HTERT RPE-1 (cell line): ENCODE results near the gene CKMT2.

Experiments
- in situ Hi-C: fragments of 300-500 bp; cut with MboI; formaldehyde crosslinking; loops from 4 replicates; pipeline ENCODE4 v1.14.3; 2020; ENCODE audit warnings: low sequenced_read_pairs

CKMT2 gene

GRCh38 chr5:81302596-81302995 lies 69.5 kb downstream of the CKMT2 start:
- in situ Hi-C loops: no loop called here

- in situ Hi-C loops: no loop called here
These were observed 70.4 kb downstream of the CKMT2 start for GRCh38 chr5:81303563-81303962.

GRCh38 chr5:81305785-81306184 lies 72.7 kb downstream of the CKMT2 start:
- in situ Hi-C loops: no loop called here

- in situ Hi-C loops: no loop called here
These were observed 75.7 kb downstream of the CKMT2 start for GRCh38 chr5:81308836-81309235.

- in situ Hi-C loops: no loop called here
These were observed 77.4 kb downstream of the CKMT2 start for GRCh38 chr5:81310402-81311063.

- in situ Hi-C loops: no loop called here
These were observed 80.2 kb downstream of the CKMT2 start for GRCh38 chr5:81313278-81313677.

- in situ Hi-C loops: no loop called here
These were observed 80.6 kb downstream of the CKMT2 start for GRCh38 chr5:81313686-81314085.

- in situ Hi-C loops: no loop called here
These were observed 81.5 kb downstream of the CKMT2 start for GRCh38 chr5:81314581-81314980.

GRCh38 chr5:81315336-81315735 lies 82.2 kb downstream of the CKMT2 start:
- in situ Hi-C loops: no loop called here

GRCh38 chr5:81315830-81316229 lies 82.7 kb downstream of the CKMT2 start:
- in situ Hi-C loops: no loop called here
